Smooth muscle cell (in vitro differentiated cells): ENCODE measurements around the gene C11orf58. TPM values are rescaled to one million over a fixed set of nuclear protein-coding genes. Genes with fewer than 3 reads are reported as not detected.

ENCODE experiments used
- DNase-seq: peaks from one replicate; lab custom pipeline; 2025; ENCODE audit not compliant: unreplicated experiment; lab: John Stamatoyannopoulos, UW
- H2AFZ ChIP-seq: fragments of 200-600 bp; sonication (generic); 2 replicates; pipeline ENCODE4 v1.6.0; 2016; ENCODE audit warnings: antibody characterized with exemption, low read depth, mild to moderate bottlenecking
- H3F3A ChIP-seq: fragments of 200-600 bp; sonication (generic); 2 replicates; pipeline ENCODE4 v1.6.0; 2017; ENCODE audit warnings: antibody characterized with exemption, low read depth
- H3K27ac ChIP-seq: fragments of 200-600 bp; sonication (generic); 2 replicates; pipeline ENCODE4 v1.5.1; 2016; ENCODE audit warnings: low read depth, mild to moderate bottlenecking
- H3K27me3 ChIP-seq: fragments of 200-600 bp; sonication (generic); 2 replicates; pipeline ENCODE4 v1.6.1; 2016; ENCODE audit warnings: low read depth, mild to moderate bottlenecking
- H3K36me3 ChIP-seq: fragments of 200-600 bp; sonication (generic); 2 replicates; pipeline ENCODE4 v1.5.1; 2016; ENCODE audit warnings: low read depth
- H3K4me1 ChIP-seq: fragments of 200-600 bp; sonication (generic); 2 replicates; pipeline ENCODE4 v1.5.1; 2016; ENCODE audit warnings: low read depth
- H3K4me2 ChIP-seq: fragments of 200-600 bp; sonication (generic); 2 replicates; pipeline ENCODE4 v1.6.0; 2016; ENCODE audit warnings: mild to moderate bottlenecking
- H3K4me3 ChIP-seq: fragments of 200-600 bp; sonication (generic); 2 replicates; pipeline ENCODE4 v1.5.1; 2016; ENCODE audit warnings: mild to moderate bottlenecking
- H3K79me2 ChIP-seq: fragments of 200-600 bp; sonication (generic); 2 replicates; pipeline ENCODE4 v1.6.0; 2016; ENCODE audit warnings: low read depth, mild to moderate bottlenecking
- H3K9ac ChIP-seq: fragments of 200-600 bp; sonication (generic); 2 replicates; pipeline ENCODE4 v1.6.0; 2016; ENCODE audit warnings: low read depth
- H3K9me3 ChIP-seq: fragments of 200-600 bp; sonication (generic); replicated peaks from 2 replicates; pipeline ENCODE4 v1.5.1; 2016; ENCODE audit warnings: low read depth
- H4K20me1 ChIP-seq: fragments of 200-600 bp; sonication (generic); 2 replicates; pipeline ENCODE4 v1.6.0; 2016; ENCODE audit warnings: low read depth
- WGBS: methylation state at CpG from one replicate; pipeline ENCODE4 v1.1.7; 2016; ENCODE audit warnings: low lambda C conversion rate; 5-methylcytosine and 5-hydroxymethylcytosine counted together
- polyA plus RNA-seq: library from polyadenylated mRNA; unstranded; fragments of >200 nt; fragmentation: Nextera tagmentation; extraction: Ambion mirVana; gene quantifications from 2 replicates; pipeline ENCODE4 v1.2.1, GENCODE V29; 2016
- total RNA-seq: library from RNA; depleted of rRNA; stranded (reverse); fragments of >200 nt; gene quantifications from 2 replicates; pipeline ENCODE4 v1.2.3, GENCODE V29; 2014
- TF ChIP-seq, protein P1 (sequence below): fragments of 200-600 bp; sonication (generic); IDR thresholded peaks from 2 replicates; pipeline ENCODE4 v1.5.1; 2017; ENCODE audit warnings: borderline replicate concordance, mild to moderate bottlenecking, antibody characterized with exemption; ENCODE audit not compliant: insufficient read depth, poor library complexity, severe bottlenecking

C11orf58 gene
- total and polyA plus RNA-seq, 2 experiments from 2014 or later = 174 to 183 TPM

DNA sequence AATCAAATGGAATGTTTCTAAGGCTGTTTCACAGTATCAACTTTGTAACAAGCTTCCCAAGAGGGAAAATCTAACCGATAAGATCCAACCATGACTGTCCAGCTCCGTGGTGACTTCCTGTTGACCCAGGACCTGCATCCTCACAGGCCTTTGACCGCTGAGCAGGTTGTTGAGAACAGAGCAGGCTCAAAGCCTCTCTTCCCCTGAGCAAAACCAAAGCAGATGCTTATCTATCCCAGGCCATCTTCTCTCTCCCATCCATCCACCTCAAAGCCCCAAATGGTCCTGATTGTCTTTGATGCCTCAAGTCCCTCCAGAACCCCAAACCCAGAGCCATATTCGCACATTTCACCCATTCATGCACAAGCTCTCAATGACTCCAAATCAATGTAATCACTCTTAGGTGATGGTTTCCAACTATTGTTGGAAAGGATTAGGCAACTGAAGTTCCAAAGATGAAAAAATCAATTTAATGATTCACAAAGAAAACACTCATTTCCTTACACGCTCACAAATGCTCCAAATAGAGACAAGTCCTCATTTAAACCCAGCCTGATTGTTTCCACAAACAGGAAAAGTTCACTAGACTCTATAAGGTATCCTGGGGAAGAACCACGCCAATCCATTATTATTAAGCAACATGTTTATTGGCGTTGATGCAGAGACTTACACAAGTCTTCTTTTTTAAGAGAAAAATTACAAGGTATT lies 48.7 kb downstream of the C11orf58 start:
- H4K20me1 ChIP-seq = no peaks in the 10 kb centered on the region
- H3K36me3 ChIP-seq = no peaks in the 10 kb centered on the region
- no peaks in the 10 kb centered on the region for H3K79me2 ChIP-seq
- no peak overlapping the region for H3K4me2 ChIP-seq
- TF ChIP-seq, protein P1, sequence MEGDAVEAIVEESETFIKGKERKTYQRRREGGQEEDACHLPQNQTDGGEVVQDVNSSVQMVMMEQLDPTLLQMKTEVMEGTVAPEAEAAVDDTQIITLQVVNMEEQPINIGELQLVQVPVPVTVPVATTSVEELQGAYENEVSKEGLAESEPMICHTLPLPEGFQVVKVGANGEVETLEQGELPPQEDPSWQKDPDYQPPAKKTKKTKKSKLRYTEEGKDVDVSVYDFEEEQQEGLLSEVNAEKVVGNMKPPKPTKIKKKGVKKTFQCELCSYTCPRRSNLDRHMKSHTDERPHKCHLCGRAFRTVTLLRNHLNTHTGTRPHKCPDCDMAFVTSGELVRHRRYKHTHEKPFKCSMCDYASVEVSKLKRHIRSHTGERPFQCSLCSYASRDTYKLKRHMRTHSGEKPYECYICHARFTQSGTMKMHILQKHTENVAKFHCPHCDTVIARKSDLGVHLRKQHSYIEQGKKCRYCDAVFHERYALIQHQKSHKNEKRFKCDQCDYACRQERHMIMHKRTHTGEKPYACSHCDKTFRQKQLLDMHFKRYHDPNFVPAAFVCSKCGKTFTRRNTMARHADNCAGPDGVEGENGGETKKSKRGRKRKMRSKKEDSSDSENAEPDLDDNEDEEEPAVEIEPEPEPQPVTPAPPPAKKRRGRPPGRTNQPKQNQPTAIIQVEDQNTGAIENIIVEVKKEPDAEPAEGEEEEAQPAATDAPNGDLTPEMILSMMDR = no peak
- 91% methylated on average over 7 of the region's 7 CpGs for WGBS
- H3K9me3 ChIP-seq = no peaks in the 10 kb centered on the region
- H3K27me3 ChIP-seq = no peaks in the 10 kb centered on the region
- no peak overlapping the region for H2AFZ ChIP-seq
- peaks cover 17% of the 10 kb centered on the region for H3K4me1 ChIP-seq
- no peak overlapping the region for H3K9ac ChIP-seq
- no peak overlapping the region for H3K27ac ChIP-seq
- DNase-seq = no peak
- no peak overlapping the region for H3K4me3 ChIP-seq
- H3F3A ChIP-seq = peaks cover under 1% of the 10 kb centered on the region

DNA sequence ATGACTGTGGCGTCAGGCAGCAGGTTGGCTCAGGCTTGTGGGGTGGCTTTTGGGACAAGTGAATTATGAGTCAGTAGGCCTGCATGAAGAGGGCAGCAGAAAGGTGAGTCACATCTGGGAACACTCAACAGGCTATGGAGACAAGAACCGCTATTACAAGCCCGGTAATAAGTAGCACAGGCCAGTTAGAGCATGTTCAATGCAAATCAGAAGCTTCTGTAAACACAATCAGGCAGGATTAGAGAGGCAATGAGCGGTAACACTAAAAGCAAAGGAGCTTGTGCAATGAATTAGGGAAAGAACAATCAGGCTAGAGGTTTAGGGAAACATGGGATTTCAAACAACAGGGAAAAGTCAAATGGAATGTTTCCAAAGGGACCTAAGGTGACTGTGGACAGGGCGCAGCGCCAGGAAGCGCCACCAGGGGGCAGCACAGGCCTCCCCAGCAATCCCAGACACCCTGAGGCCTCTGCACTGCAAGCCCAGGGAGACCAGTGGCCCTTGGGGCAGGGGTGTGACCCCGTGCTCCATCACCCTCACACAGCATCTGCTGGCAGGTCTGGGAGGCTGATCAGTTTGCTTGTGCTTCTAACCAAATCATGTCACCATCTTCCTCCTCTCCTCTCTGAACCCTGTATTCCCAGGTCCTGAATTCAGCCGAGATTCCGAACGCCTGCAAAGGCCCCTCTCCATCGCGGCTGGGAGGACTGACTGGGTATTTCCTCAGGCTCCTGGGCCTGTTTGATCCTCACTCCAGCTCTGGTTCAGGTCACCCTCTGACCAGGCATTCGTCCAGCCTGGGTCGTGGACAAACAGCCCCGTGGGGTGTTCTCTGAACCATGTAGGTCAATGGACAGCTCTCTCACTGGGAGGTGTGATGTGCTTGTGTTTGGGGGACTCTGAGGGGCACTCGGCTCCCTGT lies 50.0 kb downstream of the C11orf58 start:
- H3K4me1 ChIP-seq = peaks cover 22% of the 10 kb centered on the region
- peaks cover 11% of the 10 kb centered on the region for H3F3A ChIP-seq
- no peak overlapping the region for H3K4me2 ChIP-seq
- H3K36me3 ChIP-seq = no peaks in the 10 kb centered on the region
- no peaks in the 10 kb centered on the region for H3K27me3 ChIP-seq
- no peak overlapping the region for H3K9ac ChIP-seq
- TF ChIP-seq, protein P1 = peak; percentile 98
- WGBS = 64% methylated on average over 17 of the region's 17 CpGs
- H3K4me3 ChIP-seq = no peak overlapping the region
- H3K27ac ChIP-seq = no peak overlapping the region
- no peak overlapping the region for H2AFZ ChIP-seq
- H3K79me2 ChIP-seq = no peaks in the 10 kb centered on the region
- DNase-seq = peak; percentile 21
- no peaks in the 10 kb centered on the region for H3K9me3 ChIP-seq
- no peaks in the 10 kb centered on the region for H4K20me1 ChIP-seq

DNA sequence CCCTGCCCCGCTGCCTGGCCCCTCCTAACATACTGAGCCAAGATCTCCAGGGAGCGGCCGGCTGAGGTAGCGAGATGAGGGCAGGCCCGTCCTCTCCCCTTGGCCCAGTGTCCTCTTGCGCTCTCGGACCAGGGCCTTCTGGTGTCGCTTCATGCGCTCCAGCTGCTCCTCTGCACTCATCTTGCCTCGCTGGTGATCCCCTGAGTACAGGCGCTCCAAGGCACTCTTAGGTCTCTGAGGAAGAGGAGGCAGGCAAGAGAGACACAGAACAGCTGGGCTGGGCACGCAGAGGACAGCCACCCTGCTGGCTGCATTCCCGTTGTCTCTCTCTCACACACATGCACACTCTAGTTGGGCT lies 50.6 kb downstream of the C11orf58 start:
- Histone ChIP-seq H3K4me3 (no peak overlapping the region), H3K4me1 (peaks cover 22% of the 10 kb centered on the region), H3K9ac (no peak overlapping the region), H3K9me3 (no peaks in the 10 kb centered on the region), H3F3A (peaks cover 11% of the 10 kb centered on the region), H3K27me3 (no peaks in the 10 kb centered on the region), H3K4me2 (no peak overlapping the region), H3K27ac (no peak overlapping the region), H2AFZ (no peak overlapping the region), H4K20me1 (no peaks in the 10 kb centered on the region), H3K79me2 (no peaks in the 10 kb centered on the region), H3K36me3 (no peaks in the 10 kb centered on the region)
- no peak for DNase-seq
- TF ChIP-seq, protein P1 = no peak
- WGBS = 95% methylated on average over 13 of the region's 13 CpGs
